Activated CD8-positive, alpha-beta memory T cell treated with anti-CD3 and anti-CD28 coated beads for 36 hours (primary cell): ENCODE results near the gene RDX. TPM values are rescaled to one million over a fixed set of nuclear protein-coding genes. Genes with fewer than 3 reads are reported as not detected.

Experiments used
- total RNA-seq, 2 experiments: library from RNA; stranded (reverse); gene quantifications; one replicate each; pipeline ENCODE4 v1.2.3, GENCODE V29; 2021

The RDX gene
- total RNA-seq, 2 experiments from 2014 or later = 55.4 to 55.5 TPM

Other genes starting within 250 kb of the RDX start
- gene ZC3H12C, start 203.2 kb downstream of the RDX start, total RNA-seq = 1 to 10 TPM; 2.3 to 2.6 TPM
- 10 to 100 TPM; 15.4 to 16.0 TPM for gene FDX1, start 133.3 kb upstream of the RDX start, total RNA-seq